Uterus (tissue), 2 donors: ENCODE results near the gene TRIM58.

Experiments
- CTCF ChIP-seq, 4 experiments: fragments of 200-600 bp in 2 of 4; fragments of 450-650 bp in 2 of 4; sonication (generic) in 2 of 4; IDR thresholded peaks; one replicate each; pipeline ENCODE4 v1.5.1; 2016 to 2019; ENCODE audit warnings: antibody characterized with exemption in 4 of 4, mild to moderate bottlenecking in 2 of 4, moderate library complexity in 1 of 4
- POLR2A ChIP-seq, 2 donors: fragments of 450-650 bp; IDR thresholded peaks; one replicate each; pipeline ENCODE4 v1.6.1; 2016; ENCODE audit warnings: antibody characterized with exemption in 2 of 2, mild to moderate bottlenecking in 1 of 2, moderate library complexity in 1 of 2

GRCh38 chr1:247895976-247896375, 39.0 kb downstream of the TRIM58 start:
- TF ChIP-seq CTCF (IDR thresholded peaks at IDR 0.05) (no peak), POLR2A (IDR thresholded peaks at IDR 0.05) (no peak)
